ENCODE measurements around the gene FLT1.

The FLT1 gene

GRCh38 chr13:28539625-28540286 lies 44.8 kb upstream of the FLT1 start:
- no peak for TF ChIP-seq CTCF (IDR thresholded peaks at IDR 0.05; ENCODE audit: insufficient read depth, low read depth, low read length, missing control alignments)
- no peak for DNase-seq (ENCODE audit: low read depth)
- no peak overlapping the region for H3K4me3 ChIP-seq (ENCODE audit: low read length)

- H3K4me3 ChIP-seq (ENCODE audit: low read length): no peak overlapping the region
- no peak for DNase-seq (ENCODE audit: low read depth)
- no peak for TF ChIP-seq CTCF (IDR thresholded peaks at IDR 0.05; ENCODE audit: insufficient read depth, low read depth, low read length, missing control alignments)
These were observed 44.0 kb upstream of the FLT1 start for GRCh38 chr13:28538932-28539331.

- TF ChIP-seq CTCF (IDR thresholded peaks at IDR 0.05; ENCODE audit: insufficient read depth, low read depth, low read length, missing control alignments): no peak
- peak; percentile 43 for DNase-seq (ENCODE audit: low read depth)
- no peak overlapping the region for H3K4me3 ChIP-seq (ENCODE audit: low read length)
These were observed 42.2 kb upstream of the FLT1 start for GRCh38 chr13:28537171-28537570.

- TF ChIP-seq CTCF (IDR thresholded peaks at IDR 0.05; ENCODE audit: insufficient read depth, low read depth, low read length, missing control alignments): no peak
- no peak overlapping the region for H3K4me3 ChIP-seq (ENCODE audit: low read length)
- DNase-seq (ENCODE audit: low read depth): no peak
These were observed 41.4 kb upstream of the FLT1 start for GRCh38 chr13:28536371-28536770.

- no peak for DNase-seq (ENCODE audit: low read depth)
- no peak overlapping the region for H3K4me3 ChIP-seq (ENCODE audit: low read length)
- no peak for TF ChIP-seq CTCF (IDR thresholded peaks at IDR 0.05; ENCODE audit: insufficient read depth, low read depth, low read length, missing control alignments)
These were observed 40.8 kb upstream of the FLT1 start for GRCh38 chr13:28535734-28536133.

GRCh38 chr13:28534801-28535200 lies 39.9 kb upstream of the FLT1 start:
- no peak for DNase-seq (ENCODE audit: low read depth)
- no peak for TF ChIP-seq CTCF (IDR thresholded peaks at IDR 0.05; ENCODE audit: insufficient read depth, low read depth, low read length, missing control alignments)
- no peak overlapping the region for H3K4me3 ChIP-seq (ENCODE audit: low read length)

- no peak for DNase-seq (ENCODE audit: low read depth)
- H3K4me3 ChIP-seq (ENCODE audit: low read length): no peak overlapping the region
- TF ChIP-seq CTCF (IDR thresholded peaks at IDR 0.05; ENCODE audit: insufficient read depth, low read depth, low read length, missing control alignments): no peak
These were observed 39.3 kb upstream of the FLT1 start for GRCh38 chr13:28534210-28534609.

All from epithelial cell of esophagus (primary cell).